Ovary (tissue), 9 donors: ENCODE results near the gene SLC13A4. TPM values are rescaled to one million over a fixed set of nuclear protein-coding genes. Genes with fewer than 3 reads are reported as not detected.

Source experiments
- DNase-seq, 5 donors: peaks; one replicate each; pipeline ENCODE4 v3.0.0-alpha.2; 2019 to 2020
- H3K27ac ChIP-seq, 2 donors: fragments of 200-600 bp; one replicate each; pipeline versions ENCODE4 v1.5.1 to v1.8.0; 2019 to 2022
- H3K27me3 ChIP-seq: fragments of 200-600 bp; one replicate; pipeline ENCODE4 v1.8.0; 2022
- H3K36me3 ChIP-seq: fragments of 200-600 bp; sonication (generic); one replicate; pipeline ENCODE4 v1.5.1; 2019
- H3K4me1 ChIP-seq: one replicate; pipeline ENCODE4 v1.8.1; 2013; ENCODE audit warnings: mild to moderate bottlenecking, moderate library complexity; ENCODE audit not compliant: insufficient read depth
- H3K4me3 ChIP-seq: fragments of 200-600 bp; sonication (generic); one replicate; pipeline ENCODE4 v1.5.1; 2017
- H3K9me3 ChIP-seq, 2 donors: fragments of 200-600 bp in 1 of 2; sonication (generic) in 1 of 2; one replicate each; pipeline versions ENCODE4 v1.5.1 to v1.8.1; 2013 to 2019; ENCODE audit warnings: mild to moderate bottlenecking in 1 of 2, moderate library complexity in 1 of 2
- EP300 ChIP-seq: sonication (generic); formaldehyde crosslinking; IDR thresholded peaks from one replicate; pipeline ENCODE4 v1.6.1; 2017; ENCODE audit warnings: antibody characterized with exemption
- POLR2A ChIP-seq: fragments of 450-650 bp; IDR thresholded peaks from one replicate; pipeline ENCODE4 v1.6.1; 2017; ENCODE audit warnings: antibody characterized with exemption, mild to moderate bottlenecking, moderate library complexity
- whole genome bisulfite sequencing, 3 donors: extraction: QIAGEN DNeasy Blood & Tissue Kit in 1 of 3; methylation state at CpG; one replicate each; pipeline versions ENCODE4 v1.1.5 to v1.1.7; 2013 to 2017; 5-methylcytosine and 5-hydroxymethylcytosine counted together
- intact Hi-C, 4 donors: fragments of 100-400 bp; cut with DNase I; formaldehyde crosslinking; loops; one replicate each; pipeline versions ENCODE4 v1.11.0 to v1.15.1; 2022 to 2023
- polyA plus RNA-seq, 2 donors: library from polyadenylated mRNA; stranded (reverse); fragments of 200-250 nt in 1 of 2; fragments of 350-450 nt in 1 of 2; fragmentation: Illumina TruSeq in 1 of 2; extraction: RNeasy Lipid Tissue Mini Kit (QIAGEN cat#74804) in 1 of 2; gene quantifications; one replicate each; pipeline ENCODE4 v1.2.3, GENCODE V29; 2013 to 2014
- total RNA-seq, 7 donors: library from RNA; depleted of rRNA in 2 of 7; stranded (reverse); fragments of >200 nt in 2 of 7; fragmentation: NEBNext Ultra II Directional in 3 of 7; extraction: Animal tissue kit (Norgen Biotek cat#: 25700) in 3 of 7; gene quantifications; one replicate each; pipeline versions ENCODE4 v1.1.0 to v1.2.4, GENCODE V29; 2016 to 2023
- TF ChIP-seq, protein P1 (sequence below), 3 donors: fragments of 450-650 bp in 2 of 3; fragments of 200-600 bp in 1 of 3; IDR thresholded peaks; one replicate each; pipeline versions ENCODE4 v1.5.1 to v1.8.0; 2016 to 2022; ENCODE audit warnings: antibody characterized with exemption in 3 of 3, mild to moderate bottlenecking in 1 of 3
- donor health status: DM: no; HTN: no; CAD: no; lungs with moderate emphysema.
- donor health status: DM: no; HTN: no; CAD: no.
- donor health status: Bipolar disorder and iron deficiency.
- donor health status: DM: yes; HTN: yes; CAD: no.
- donor health status: DM: no; HTN: no; CAD: no.
- donor health status: DM: yes; HTN: yes; CAD: no.

Gene SLC13A4
- total and polyA plus RNA-seq, 9 donors = 0.07 to 0.57 (median 0.18) TPM; not detected in 6

DNA sequence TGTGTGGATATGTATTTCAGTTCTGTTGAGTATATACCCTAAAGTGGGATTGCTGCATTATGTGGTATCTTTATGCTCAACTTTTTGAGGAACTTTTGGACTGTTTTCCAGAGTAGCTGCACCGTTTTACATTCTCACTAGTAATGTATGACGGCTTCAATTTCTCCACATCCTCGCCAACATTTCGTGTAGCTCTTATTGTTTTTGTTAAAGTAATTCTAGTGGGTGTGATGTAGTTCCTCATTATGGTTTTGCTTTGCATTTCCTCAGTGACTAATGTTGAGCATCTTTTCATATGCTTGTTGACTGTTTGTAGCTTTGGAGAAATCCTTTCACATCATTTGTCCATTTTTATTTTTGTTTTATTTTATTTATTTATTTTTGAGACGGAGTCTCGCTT is 61.1 kb downstream of the SLC13A4 start:
- Histone ChIP-seq H3K4me1 (peaks cover 3% of the 10 kb centered on the region), H3K27ac (no peak overlapping the region), H3K27me3 (no peaks in the 10 kb centered on the region), H3K36me3 (no peaks in the 10 kb centered on the region), H3K9me3 (no peaks in the 10 kb centered on the region), H3K4me3 (no peak overlapping the region)
- DNase-seq = no peak
- intact Hi-C loops = loop anchor here in 2 of 4 donors (10.0 kb wide), 3 partner anchors 308 to 348 kb away; partner anchors contain the start of gene MTPN (in 1 of the 2)
- no peak for TF ChIP-seq EP300
- 86 to 89% (median 86%) methylated on average over 6 of the region's 6 CpGs for WGBS, 3 donors

DNA sequence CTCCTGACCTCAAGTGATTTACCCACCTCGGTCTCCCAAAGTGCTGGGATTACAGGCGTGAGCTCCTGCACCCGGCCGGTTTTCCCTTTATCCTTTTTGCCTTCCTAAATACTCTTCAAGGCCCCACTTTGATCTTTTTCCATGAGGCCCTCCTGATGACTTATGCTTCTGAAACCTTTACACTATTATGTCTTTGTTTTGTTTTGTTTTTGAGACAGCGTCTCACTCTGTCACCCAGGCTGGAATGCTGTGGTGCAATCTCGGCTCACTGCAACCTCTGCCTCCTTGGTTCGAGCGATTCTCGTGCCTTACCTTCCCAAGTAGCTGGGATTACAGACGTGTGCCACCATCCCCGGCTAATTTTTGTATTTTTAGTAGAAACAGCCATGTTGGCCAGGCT is 61.8 kb downstream of the SLC13A4 start:
- no peak overlapping the region for H3K27ac ChIP-seq
- no peaks in the 10 kb centered on the region for H3K9me3 ChIP-seq
- no peaks in the 10 kb centered on the region for H3K36me3 ChIP-seq
- TF ChIP-seq POLR2A (no peak), EP300 (no peak)
- TF ChIP-seq, protein P1, sequence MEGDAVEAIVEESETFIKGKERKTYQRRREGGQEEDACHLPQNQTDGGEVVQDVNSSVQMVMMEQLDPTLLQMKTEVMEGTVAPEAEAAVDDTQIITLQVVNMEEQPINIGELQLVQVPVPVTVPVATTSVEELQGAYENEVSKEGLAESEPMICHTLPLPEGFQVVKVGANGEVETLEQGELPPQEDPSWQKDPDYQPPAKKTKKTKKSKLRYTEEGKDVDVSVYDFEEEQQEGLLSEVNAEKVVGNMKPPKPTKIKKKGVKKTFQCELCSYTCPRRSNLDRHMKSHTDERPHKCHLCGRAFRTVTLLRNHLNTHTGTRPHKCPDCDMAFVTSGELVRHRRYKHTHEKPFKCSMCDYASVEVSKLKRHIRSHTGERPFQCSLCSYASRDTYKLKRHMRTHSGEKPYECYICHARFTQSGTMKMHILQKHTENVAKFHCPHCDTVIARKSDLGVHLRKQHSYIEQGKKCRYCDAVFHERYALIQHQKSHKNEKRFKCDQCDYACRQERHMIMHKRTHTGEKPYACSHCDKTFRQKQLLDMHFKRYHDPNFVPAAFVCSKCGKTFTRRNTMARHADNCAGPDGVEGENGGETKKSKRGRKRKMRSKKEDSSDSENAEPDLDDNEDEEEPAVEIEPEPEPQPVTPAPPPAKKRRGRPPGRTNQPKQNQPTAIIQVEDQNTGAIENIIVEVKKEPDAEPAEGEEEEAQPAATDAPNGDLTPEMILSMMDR (IDR thresholded peaks at IDR 0.05) = no peak
- H3K27me3 ChIP-seq = no peaks in the 10 kb centered on the region
- 79 to 93% (median 89%) methylated on average over 11 of the region's 11 CpGs for WGBS, 3 donors
- no peak overlapping the region for H3K4me3 ChIP-seq
- H3K4me1 ChIP-seq = peaks cover 3% of the 10 kb centered on the region
- intact Hi-C loops = loop anchor here in 2 of 4 donors (10.0 kb wide), 3 partner anchors 309 to 349 kb away; partner anchors contain the start of gene MTPN (in 1 of the 2)
- DNase-seq = no peak

GRCh38 chr7:135665042-135665441 is 62.9 kb downstream of the SLC13A4 start:
- peaks cover 3% of the 10 kb centered on the region for H3K4me1 ChIP-seq
- H3K4me3 ChIP-seq = no peak overlapping the region
- TF ChIP-seq, protein P1 (IDR thresholded peaks at IDR 0.05) = no peak
- TF ChIP-seq EP300 = no peak
- TF ChIP-seq POLR2A = no peak
- no peaks in the 10 kb centered on the region for H3K27me3 ChIP-seq
- WGBS, 3 donors = 73 to 84% (median 82%) methylated on average over 3 of the region's 3 CpGs
- H3K27ac ChIP-seq = no peak overlapping the region
- no peaks in the 10 kb centered on the region for H3K9me3 ChIP-seq
- no peaks in the 10 kb centered on the region for H3K36me3 ChIP-seq
- intact Hi-C loops = loop anchor here in 2 of 4 donors (10.0 kb wide), 3 partner anchors 310 to 350 kb away; partner anchors contain the start of gene MTPN (in 1 of the 2)
- no peak for DNase-seq

DNA sequence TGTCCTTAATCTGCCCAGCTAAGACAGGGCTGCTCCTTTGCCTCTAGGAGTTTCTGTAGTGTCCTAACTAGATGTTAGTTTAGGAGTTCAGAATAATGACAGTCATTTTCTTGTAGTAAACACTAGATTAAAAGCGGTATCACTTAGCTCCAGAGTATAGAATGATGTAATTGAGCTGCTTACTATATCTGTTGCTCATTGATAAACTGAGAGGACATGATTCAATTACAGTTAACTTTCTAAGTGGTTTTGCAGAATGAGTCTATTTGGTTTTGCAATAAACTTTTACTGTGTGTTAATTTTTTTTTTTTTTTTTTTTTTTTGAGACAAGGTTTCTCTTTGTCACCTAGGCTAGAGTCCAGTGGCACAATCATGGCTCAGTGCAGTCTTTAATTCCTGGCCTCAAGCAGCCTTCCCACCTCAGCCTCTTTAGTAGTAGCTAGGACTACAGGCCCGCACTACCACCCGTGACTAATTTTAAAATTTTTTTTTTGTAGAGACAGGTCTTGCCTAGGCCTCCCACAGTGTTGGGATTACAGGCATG is 63.9 kb downstream of the SLC13A4 start:
- no peak for TF ChIP-seq EP300
- TF ChIP-seq, protein P1 (IDR thresholded peaks at IDR 0.05) = no peak
- TF ChIP-seq POLR2A = no peak
- H3K4me1 ChIP-seq = peaks cover 3% of the 10 kb centered on the region
- H3K27ac ChIP-seq = no peak overlapping the region
- H3K9me3 ChIP-seq = no peaks in the 10 kb centered on the region
- H3K4me3 ChIP-seq = no peak overlapping the region
- 84 to 86% (median 85%) methylated on average over 3 of the region's 3 CpGs for WGBS, 3 donors
- DNase-seq = no peak
- H3K36me3 ChIP-seq = no peaks in the 10 kb centered on the region
- intact Hi-C loops = loop anchor here in 2 of 4 donors (10.0 kb wide), 3 partner anchors 311 to 351 kb away; partner anchors contain the start of gene MTPN (in 1 of the 2)
- no peaks in the 10 kb centered on the region for H3K27me3 ChIP-seq
